G401.6 (cell line): ENCODE data around the gene PIMREG.

Experiments used
- FAIRE-seq: peaks from 2 replicates; lab custom pipeline; 2012; peaks lifted over from hg19 to GRCh38; lab: Jason Lieb, UNC

The PIMREG gene

GRCh38 chr17:6461792-6462524 is 17.7 kb downstream of the PIMREG start:
- no peak for FAIRE-seq

GRCh38 chr17:6462692-6463091 is 18.4 kb downstream of the PIMREG start:
- FAIRE-seq, result no peak

GRCh38 chr17:6463616-6464445 is 19.6 kb downstream of the PIMREG start:
- FAIRE-seq, result no peak

DNA sequence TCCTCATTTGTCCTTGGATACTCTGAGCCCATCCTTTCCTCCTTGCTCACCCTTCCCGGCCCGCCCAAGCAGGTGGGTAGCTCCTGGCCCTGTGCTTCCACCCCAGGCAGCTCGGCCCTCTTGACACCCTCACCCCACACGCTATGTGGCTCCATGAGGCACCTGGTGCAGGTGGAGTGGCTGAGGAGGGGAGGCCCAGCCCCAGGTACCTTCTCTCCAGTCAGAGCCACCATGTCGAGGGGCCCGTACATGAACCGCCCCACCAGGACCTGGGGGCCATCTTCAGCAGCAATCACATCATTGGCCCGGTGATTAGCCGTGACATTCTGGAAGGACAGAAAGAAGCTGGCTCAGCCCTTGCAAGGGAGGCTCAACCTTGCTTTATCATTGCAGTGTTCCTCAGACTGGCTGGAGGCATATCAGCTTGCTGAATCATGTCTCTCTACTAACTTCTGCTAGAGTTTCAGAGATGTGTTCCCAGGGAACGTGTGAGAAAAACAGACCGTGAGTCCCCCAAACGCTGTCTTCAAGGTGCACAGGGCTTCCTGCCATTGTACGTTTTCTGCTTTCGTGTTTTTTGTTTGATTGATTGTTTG is 20.3 kb downstream of the PIMREG start:
- no peak for FAIRE-seq

- FAIRE-seq, result no peak
These were observed 21.1 kb downstream of the PIMREG start for GRCh38 chr17:6465206-6466003.

- FAIRE-seq, result no peak
These were observed 23.3 kb downstream of the PIMREG start for GRCh38 chr17:6467567-6467966.

DNA sequence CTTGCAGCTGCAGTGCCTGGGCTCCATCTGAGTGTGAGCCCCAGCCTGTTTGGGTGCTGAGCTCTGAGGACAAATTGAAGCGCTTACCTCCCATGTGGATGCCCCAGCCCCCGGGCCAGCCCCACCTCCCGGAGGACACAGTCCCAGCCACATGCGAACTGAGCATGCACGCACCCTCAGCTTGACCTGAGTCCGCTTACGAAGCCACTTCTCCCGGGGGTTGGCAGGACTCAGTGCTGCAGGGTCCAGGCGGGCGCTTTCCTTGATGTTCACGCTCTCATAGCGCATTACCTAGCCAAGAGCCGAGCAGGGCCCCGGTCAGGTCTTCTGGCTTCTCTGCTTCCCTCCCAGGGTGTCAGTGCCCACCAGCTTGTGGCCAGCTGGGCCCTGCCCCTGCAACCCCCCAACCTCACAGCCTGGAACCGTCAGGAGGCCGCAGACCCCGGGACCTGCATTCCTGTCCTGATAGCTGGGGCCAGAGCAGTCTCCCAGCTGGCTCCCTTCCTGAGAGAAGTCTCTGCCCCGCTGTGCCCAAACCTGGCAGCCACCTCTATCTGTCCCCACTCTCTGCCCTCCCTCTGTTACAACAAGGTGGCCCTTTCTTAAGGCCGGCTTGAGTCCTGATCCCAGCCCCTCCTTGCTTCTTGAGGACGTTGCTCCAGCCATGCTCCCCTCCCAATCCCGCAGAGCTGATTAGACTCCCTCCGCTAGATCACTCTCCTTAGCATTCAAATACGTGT is 24.0 kb downstream of the PIMREG start:
- no peak for FAIRE-seq

GRCh38 chr17:6470146-6470718 is 26.0 kb downstream of the PIMREG start:
- no peak for FAIRE-seq

- FAIRE-seq, result no peak
These were observed 26.7 kb downstream of the PIMREG start for GRCh38 chr17:6470751-6471521.

DNA sequence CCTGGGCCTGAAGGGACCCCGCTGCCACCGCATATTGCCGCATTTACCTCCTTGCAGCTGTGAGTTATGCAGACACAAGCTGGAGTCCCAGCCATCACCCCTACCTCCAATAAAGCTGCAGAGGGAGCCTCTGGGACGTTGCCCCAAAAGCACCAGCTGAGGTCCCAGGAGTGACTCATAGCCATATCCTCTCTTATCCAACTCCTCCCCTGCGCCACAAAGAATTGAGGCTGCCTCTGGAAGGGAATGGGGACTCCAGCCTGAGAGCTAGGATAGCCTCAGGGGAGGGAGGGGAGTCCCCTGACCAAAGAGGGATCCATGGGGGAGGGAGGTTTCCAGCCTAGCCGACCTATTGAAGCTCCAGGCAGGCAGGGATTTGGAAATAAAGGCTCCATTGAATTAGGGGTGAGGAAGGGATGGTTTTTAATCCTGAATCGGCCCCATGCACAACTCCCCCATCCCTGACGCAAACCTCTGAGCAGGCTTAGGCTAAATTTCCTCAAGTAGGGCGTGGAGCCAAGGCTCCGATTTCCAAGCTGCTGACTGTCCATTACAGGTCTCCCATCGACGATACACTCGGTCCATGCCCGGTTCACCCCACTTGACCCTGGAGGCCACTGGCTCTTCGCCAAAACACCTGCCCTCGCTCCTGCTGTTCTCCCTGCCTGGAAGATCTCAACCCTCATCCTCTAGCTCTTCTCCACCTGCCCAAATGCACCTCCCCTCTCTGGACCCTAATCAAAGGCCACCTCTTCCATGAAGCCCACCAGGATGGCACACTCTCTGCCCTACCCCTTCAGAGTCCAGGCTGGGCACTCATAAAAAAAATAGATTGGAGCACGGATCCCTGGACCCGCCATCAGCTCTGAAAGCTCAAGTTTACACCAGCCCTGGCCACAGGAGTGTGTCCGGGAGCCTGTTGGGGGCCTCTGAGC is 27.5 kb downstream of the PIMREG start:
- no peak for FAIRE-seq

DNA sequence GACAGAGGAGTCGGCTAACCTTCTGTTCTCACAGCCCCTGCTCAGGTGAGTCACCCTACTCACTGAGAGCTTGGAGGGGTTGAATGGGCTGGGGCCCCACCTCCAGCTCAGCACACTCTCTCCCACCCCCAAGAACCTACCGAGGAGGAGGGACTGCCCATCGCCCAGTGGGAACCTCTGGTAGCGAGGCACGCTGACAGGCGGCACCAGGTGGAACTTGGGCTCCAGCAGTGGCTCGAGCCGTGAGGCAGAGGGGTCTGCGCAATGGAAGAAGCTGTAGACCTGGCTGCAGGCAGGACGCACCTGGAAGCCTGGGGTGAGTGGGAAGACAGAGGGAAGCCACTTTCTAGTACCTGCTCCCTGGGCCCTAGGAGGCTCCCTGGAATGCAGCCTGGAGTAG is 28.3 kb downstream of the PIMREG start:
- FAIRE-seq, result no peak

DNA sequence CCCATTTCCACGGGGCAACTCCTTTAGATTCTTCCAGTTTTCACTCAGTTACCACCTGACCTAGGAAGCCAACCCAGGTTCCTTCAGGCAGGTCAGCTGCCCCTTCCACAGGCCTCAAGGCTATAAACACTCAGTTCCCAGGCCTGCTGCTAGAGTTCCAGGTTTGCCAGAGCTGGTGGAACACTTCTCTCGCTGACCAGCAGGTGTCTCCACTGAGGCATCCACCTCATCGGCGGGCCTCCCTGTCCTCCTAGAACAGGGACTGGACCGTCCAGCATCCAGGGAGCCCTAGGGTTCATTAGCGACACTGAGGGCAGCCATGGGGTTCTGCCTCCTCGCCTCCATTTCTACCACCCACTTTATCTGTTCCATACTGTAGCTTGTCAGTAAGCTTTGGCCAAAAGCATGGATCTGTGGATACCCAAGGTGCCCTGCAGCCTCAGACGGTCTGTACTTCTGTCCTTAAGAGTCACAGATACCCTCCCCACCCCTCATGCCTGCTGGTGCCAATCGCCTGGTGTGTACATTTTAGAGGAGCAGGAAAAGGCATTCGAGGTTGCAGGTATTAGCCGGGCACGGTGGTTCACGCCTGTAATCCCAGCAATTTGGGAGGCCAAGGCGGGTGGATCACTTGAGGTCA is 29.0 kb downstream of the PIMREG start:
- no peak for FAIRE-seq

GRCh38 chr17:6474376-6474775 is 30.1 kb downstream of the PIMREG start:
- no peak for FAIRE-seq

- FAIRE-seq, result no peak
These were observed 30.7 kb downstream of the PIMREG start for GRCh38 chr17:6474906-6475305.

DNA sequence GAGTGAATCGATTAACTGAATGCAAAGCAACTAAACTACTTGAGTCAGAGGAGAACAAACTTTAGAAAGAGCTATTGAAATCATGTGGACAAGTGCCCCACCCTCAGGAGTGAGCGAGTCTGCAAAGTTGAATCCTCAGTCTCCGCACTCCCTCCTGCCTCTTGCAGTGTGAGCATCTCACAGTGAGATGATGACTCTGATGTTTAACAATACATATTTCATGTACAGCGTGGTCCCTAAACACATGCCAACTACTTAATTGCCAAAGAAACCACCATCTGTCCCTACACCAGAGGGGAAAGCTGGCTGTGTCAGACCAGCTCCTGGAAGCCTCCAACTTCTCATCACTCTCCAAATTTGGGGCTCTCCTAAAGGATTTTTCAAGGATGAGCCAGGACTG is 31.2 kb downstream of the PIMREG start:
- FAIRE-seq, result no peak

DNA sequence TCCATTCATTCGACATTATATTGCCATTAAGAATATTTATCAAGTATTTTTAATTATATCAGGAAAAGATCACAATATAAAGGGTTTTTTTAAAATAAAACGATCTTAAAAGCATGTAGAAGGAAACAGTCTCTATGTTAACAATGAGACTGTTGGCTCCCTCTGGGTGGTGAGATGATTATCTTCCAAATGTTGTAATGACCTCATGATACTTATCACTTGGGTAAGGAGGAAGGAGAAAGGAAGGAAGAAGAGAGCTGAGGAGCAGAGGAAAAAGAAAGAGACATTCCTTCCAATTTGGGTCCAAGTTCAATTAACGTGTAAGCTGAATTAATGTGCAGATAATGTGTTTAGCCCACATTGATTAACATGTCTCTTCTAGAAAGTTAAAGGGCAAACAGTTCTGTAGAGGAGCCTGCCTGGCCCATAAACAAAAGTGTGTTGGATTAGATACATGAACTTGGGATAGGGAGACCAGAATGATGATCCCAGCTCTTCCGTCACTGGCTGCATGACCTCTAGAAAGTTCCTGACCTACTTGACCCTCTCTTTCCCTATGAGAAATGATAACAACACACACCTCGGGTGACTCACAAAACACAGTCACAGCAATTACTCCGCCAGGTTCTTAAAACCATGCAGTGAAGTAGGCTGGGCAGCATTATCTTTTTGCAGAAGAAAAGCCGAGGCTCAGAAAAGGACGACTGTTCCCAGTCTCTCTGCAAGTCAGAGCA is 32.0 kb downstream of the PIMREG start:
- FAIRE-seq, result no peak

- no peak for FAIRE-seq
These were observed 32.5 kb downstream of the PIMREG start for GRCh38 chr17:6476810-6477179.

GRCh38 chr17:6477831-6478383 is 33.7 kb downstream of the PIMREG start:
- FAIRE-seq, result no peak
